ENCODE data around the gene EFCAB12.

DNA sequence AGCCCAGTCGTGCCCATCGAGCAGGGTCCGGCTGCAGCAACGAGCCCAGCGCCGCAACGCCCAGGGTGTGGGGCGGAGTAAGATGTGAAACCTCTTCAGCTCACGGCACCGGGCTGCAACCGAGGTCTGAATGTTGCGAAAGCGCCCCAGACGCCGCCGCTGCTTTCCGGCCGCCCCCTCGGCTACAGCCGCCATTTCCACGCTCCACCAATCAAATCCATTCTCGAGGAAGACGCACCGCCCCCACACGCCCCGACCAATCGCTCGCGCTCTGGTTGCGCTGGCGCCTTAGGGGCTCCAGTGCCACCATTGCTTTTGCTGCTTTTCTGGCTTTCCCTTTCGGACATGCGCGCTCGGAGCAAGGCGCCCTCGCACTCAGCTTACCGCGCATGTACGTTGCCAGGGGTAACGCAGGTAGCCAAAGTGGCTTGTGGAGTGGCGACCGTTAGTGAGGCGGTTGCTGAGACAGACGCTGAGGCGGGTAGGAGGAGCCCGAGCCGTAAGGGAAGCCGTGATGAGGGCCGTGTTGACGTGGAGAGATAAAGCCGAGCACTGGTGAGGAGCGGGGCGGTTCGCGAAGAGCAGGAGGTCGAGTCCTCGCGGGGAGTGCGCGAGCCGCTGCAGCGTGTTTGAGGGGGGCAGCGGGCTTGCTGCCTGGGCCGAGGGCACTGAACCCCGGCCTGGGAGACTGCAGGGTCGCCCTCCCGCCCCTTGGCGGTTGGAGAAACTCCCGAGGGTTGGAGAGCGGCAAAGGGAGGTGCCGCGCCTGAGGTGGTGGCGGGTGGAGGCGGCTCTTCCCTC, 11.6 kb upstream of the EFCAB12 start, which contains the start of the genes IFT122 and MBD4:
- TF ChIP-seq, protein P1, sequence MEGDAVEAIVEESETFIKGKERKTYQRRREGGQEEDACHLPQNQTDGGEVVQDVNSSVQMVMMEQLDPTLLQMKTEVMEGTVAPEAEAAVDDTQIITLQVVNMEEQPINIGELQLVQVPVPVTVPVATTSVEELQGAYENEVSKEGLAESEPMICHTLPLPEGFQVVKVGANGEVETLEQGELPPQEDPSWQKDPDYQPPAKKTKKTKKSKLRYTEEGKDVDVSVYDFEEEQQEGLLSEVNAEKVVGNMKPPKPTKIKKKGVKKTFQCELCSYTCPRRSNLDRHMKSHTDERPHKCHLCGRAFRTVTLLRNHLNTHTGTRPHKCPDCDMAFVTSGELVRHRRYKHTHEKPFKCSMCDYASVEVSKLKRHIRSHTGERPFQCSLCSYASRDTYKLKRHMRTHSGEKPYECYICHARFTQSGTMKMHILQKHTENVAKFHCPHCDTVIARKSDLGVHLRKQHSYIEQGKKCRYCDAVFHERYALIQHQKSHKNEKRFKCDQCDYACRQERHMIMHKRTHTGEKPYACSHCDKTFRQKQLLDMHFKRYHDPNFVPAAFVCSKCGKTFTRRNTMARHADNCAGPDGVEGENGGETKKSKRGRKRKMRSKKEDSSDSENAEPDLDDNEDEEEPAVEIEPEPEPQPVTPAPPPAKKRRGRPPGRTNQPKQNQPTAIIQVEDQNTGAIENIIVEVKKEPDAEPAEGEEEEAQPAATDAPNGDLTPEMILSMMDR (IDR thresholded peaks at IDR 0.05; ENCODE audit: low read length), result no peak; the same call in 1 of the 2 replicates
- TF ChIP-seq EZH2 (IDR thresholded peaks at IDR 0.05; ENCODE audit: borderline replicate concordance, low read length), result no peak
